Psoas muscle (tissue), 8 donors: ENCODE measurements around the gene LAD1. TPM values are rescaled to one million over a fixed set of nuclear protein-coding genes. Genes with fewer than 3 reads are reported as not detected.

Source experiments
- ATAC-seq, 4 donors: fragments of 200-7000 bp; cut with Tn5 transposase; one replicate each; pipeline ENCODE4 v1.9.1; 2020; ENCODE audit warnings: moderate library complexity in 3 of 4, mild to moderate bottlenecking in 2 of 4
- DNase-seq, 2 donors: peaks; one replicate each; pipeline ENCODE4 v3.0.0-alpha.2; 2020
- H3K27ac ChIP-seq: fragments of 200-600 bp; one replicate; pipeline ENCODE4 v1.8.0; 2022
- H3K27me3 ChIP-seq, 3 donors: fragments of 200-600 bp in 1 of 3; one replicate each; pipeline versions ENCODE4 v1.6.1 to v1.8.0; 2013 to 2022; ENCODE audit warnings: low read length in 2 of 3, mild to moderate bottlenecking in 2 of 3, moderate library complexity in 1 of 3; ENCODE audit not compliant: insufficient read depth in 3 of 3
- H3K36me3 ChIP-seq, 2 donors: fragments of 200-600 bp in 1 of 2; one replicate each; pipeline versions ENCODE4 v1.6.1 to v1.8.0; 2013 to 2022; ENCODE audit warnings: low read depth in 1 of 2, mild to moderate bottlenecking in 1 of 2, moderate library complexity in 1 of 2; ENCODE audit not compliant: insufficient read depth in 1 of 2
- H3K4me1 ChIP-seq: fragments of 200-600 bp; one replicate; pipeline ENCODE4 v1.8.0; 2022
- H3K4me3 ChIP-seq: fragments of 200-600 bp; one replicate; pipeline ENCODE4 v1.8.0; 2022; ENCODE audit warnings: mild to moderate bottlenecking
- H3K9me3 ChIP-seq: fragments of 200-600 bp; one replicate; pipeline ENCODE4 v1.8.0; 2022
- WGBS, 3 donors: extraction: QIAGEN DNeasy Blood & Tissue Kit; methylation state at CpG; one replicate each; pipeline versions ENCODE4 v1.1.6 to v1.1.7; 2013; 5-methylcytosine and 5-hydroxymethylcytosine counted together
- intact Hi-C, 2 donors: fragments of 100-400 bp; cut with DNase I; formaldehyde crosslinking; loops; one replicate each; pipeline versions ENCODE4 v1.11.0 to v1.14.2; 2022
- polyA plus RNA-seq, 3 donors: library from polyadenylated mRNA; stranded (reverse); fragments of 200-250 nt; gene quantifications; one replicate each; pipeline ENCODE4 v1.2.3, GENCODE V29; 2013
- total RNA-seq, 4 donors: library from RNA; stranded (reverse); fragmentation: NEBNext Ultra II Directional in 2 of 4; extraction: Animal tissue kit (Norgen Biotek cat#: 25700) in 2 of 4; gene quantifications; one replicate each; pipeline versions ENCODE4 v1.2.1 to v1.2.4, GENCODE V29; 2021 to 2023
- TF ChIP-seq, protein P1 (sequence below): fragments of 200-600 bp; IDR thresholded peaks from one replicate; pipeline ENCODE4 v1.8.0; 2022; ENCODE audit warnings: antibody characterized with exemption
- donor health status: healthy with polysubstance abuse.
- donor health status: DM: no; HTN: no; CAD: no; lungs with moderate emphysema.
- donor health status: Bipolar disorder and iron deficiency.
- donor health status: healthy.
- donor health status: DM: yes; HTN: yes; CAD: no.
- donor health status: DM: no; HTN: no; CAD: no.
- donor health status: DM: no; HTN: no; CAD: no.
- donor health status: DM: yes; HTN: yes; CAD: no.

The LAD1 gene
- total and polyA plus RNA-seq, 7 donors: 0.23 to 17.7 (median 5.4) TPM

DNA sequence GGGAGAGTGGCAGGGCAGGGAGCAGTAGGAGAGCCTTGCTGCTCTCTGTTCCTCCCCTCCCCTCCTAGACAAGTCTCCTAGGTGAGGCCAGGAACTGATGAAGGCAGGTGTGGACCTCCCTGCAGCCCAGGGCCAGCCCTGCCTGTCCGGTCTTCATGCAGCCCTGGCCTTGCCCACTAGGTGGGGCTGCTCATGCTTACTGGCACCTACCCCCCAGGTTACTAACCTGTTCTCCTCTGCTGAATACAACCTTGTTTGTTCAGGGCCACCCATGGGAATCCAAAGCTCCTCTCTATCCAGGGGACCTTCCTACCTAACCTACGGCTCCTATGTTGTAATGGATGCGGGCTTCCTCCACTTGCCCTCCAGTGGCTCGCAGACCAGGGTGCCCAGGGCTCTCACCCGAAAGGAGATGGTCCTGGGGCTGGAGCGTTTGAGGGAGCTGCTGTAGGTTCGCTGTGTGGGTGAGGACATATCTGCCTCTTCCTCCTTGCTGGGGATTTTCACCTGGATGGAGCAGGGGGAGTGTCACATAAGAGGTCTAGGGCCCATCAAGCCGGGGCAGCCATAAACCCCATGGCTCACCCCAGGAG, 13.7 kb downstream of the LAD1 start:
- Histone ChIP-seq H3K27me3 (peaks cover 0 to 2% (median 0%) of the 10 kb centered on the region in 3 donors), H3K4me3 (no peak overlapping the region), H3K4me1 (peaks cover 22% of the 10 kb centered on the region), H3K27ac (no peak overlapping the region), H3K9me3 (no peaks in the 10 kb centered on the region), H3K36me3 (no peaks in the 10 kb centered on the region)
- TF ChIP-seq, protein P1, sequence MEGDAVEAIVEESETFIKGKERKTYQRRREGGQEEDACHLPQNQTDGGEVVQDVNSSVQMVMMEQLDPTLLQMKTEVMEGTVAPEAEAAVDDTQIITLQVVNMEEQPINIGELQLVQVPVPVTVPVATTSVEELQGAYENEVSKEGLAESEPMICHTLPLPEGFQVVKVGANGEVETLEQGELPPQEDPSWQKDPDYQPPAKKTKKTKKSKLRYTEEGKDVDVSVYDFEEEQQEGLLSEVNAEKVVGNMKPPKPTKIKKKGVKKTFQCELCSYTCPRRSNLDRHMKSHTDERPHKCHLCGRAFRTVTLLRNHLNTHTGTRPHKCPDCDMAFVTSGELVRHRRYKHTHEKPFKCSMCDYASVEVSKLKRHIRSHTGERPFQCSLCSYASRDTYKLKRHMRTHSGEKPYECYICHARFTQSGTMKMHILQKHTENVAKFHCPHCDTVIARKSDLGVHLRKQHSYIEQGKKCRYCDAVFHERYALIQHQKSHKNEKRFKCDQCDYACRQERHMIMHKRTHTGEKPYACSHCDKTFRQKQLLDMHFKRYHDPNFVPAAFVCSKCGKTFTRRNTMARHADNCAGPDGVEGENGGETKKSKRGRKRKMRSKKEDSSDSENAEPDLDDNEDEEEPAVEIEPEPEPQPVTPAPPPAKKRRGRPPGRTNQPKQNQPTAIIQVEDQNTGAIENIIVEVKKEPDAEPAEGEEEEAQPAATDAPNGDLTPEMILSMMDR: peak; percentile 70
- DNase-seq (peak; percentile 57 to 73), ATAC-seq (peak; percentile 62 to 78 (median 66))
- intact Hi-C loops: no loop called here
- WGBS, 3 donors: 82 to 94% (median 86%) methylated on average over 8 of the region's 8 CpGs

DNA sequence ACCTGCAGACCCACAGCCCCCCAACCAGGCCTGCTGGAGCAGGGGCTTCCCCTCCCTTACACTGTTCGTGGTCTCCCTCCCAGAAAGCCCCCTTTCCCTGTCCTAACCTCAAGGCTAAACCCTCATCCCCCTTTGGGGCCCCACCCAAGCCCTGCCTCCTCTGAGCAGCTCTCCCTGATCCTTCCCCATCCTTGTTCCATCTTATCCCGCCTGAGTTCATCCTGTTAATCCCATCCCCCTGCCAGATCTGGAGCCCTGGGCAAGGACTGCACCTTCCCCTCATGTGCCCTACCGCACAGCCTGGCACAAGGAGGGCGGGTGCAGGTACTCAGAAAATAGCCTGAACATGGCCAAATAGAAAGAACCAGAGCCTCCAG, 14.7 kb downstream of the LAD1 start:
- Histone ChIP-seq H3K4me1 (peaks cover 22% of the 10 kb centered on the region), H3K27ac (peak overlapping the region; percentile 79), H3K4me3 (no peak overlapping the region), H3K27me3 (peaks cover 0 to 2% (median 0%) of the 10 kb centered on the region in 3 donors), H3K9me3 (no peaks in the 10 kb centered on the region), H3K36me3 (no peaks in the 10 kb centered on the region)
- intact Hi-C loops: no loop called here
- DNase-seq (no peak), ATAC-seq (peak in 2 of 4 donors; percentile 22 to 30)
- 64 to 74% (median 66%) methylated on average over 4 of the region's 4 CpGs for WGBS, 3 donors
- TF ChIP-seq, protein P1: no peak

DNA sequence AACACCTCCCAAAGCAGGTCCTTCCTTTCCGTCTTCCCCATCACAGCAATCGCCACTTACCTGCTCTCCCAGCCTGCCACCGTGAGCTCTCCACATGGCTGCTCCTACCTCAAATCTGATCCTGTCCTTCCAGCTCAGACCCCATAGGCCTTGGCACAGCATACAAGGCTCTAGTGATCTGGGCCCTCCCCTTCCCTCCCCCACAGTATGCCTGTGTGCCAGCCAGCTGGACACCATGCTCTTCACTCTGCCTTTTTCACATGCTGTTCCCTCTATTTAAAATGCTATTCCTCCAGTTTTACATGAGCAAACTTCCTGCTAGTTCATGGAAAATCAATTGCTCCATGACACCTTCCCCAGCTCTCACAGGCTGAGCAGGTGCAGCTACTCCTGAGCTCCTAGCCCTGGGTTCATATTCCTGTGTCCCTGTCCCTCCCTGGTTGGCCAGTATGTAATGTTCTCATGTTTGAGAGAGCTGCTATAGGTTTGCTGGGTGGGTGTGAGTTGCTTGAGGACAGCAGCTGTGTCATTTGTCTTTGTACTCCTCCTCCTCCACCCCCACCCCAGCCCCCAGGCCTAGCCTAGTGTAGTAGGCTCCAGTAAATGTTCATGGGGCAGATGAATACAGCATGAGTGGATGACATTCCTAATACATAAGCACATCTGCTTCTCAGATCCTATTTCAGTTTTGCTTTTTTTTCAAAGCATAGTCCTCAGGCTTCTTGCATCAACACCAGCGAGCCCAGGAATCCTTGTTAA, 15.3 kb downstream of the LAD1 start:
- WGBS, 3 donors: 76 to 88% (median 85%) methylated on average over 4 of the region's 4 CpGs
- no peaks in the 10 kb centered on the region for H3K9me3 ChIP-seq
- ATAC-seq: peak; percentile 89 to 93 (median 92)
- peak overlapping the region; percentile 79 for H3K27ac ChIP-seq
- peak overlapping the region; percentile 7 for H3K4me3 ChIP-seq
- H3K36me3 ChIP-seq: no peaks in the 10 kb centered on the region
- intact Hi-C loops: no loop called here
- TF ChIP-seq, protein P1: no peak
- H3K4me1 ChIP-seq: peaks cover 22% of the 10 kb centered on the region
- peaks cover 0 to 2% (median 0%) of the 10 kb centered on the region in 3 donors for H3K27me3 ChIP-seq
- peak; percentile 61 to 71 for DNase-seq

DNA sequence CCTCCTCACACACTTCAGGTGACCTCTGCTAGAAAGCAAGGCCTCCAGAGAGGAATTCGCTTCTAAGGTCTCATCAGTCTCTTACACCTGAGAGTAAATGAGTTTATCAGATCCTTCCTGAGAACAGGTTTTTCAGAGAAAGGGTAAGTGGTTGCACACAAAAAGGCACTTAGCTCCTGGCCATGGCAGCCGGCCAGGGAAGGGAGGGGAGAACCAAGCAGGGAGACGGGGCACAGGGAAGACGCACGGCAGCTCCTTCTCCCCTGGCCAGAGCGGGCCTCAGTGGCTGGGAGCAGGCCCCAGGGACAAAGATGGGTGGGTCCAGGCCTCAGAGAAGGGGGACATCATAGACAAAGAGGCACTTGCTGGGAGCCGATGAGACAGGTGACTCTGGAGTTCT, 18.0 kb downstream of the LAD1 start:
- Histone ChIP-seq H3K4me3 (no peak overlapping the region), H3K27ac (no peak overlapping the region)
- 84 to 96% (median 85%) methylated on average over 7 of the region's 7 CpGs for WGBS, 3 donors

More for the DNA sequence above, 18.0 kb downstream of the LAD1 start:
- TF ChIP-seq, protein P1: no peak
- intact Hi-C loops: no loop called here
- H3K9me3 ChIP-seq: no peaks in the 10 kb centered on the region
- H3K27me3 ChIP-seq: peaks cover 0 to 7% (median 0%) of the 10 kb centered on the region in 3 donors
- H3K36me3 ChIP-seq: no peaks in the 10 kb centered on the region
- no peak for DNase-seq
- H3K4me1 ChIP-seq: peaks cover 22% of the 10 kb centered on the region
- ATAC-seq: no peak
